PFSK-1 (cell line): ENCODE data around the gene CCR7.

Source experiments
- FOXP2 ChIP-seq: optimal IDR thresholded peaks from 2 replicates; pipeline ENCODE3; 2011; ENCODE audit warnings: borderline replicate concordance, control low read depth, inconsistent platforms; ENCODE audit not compliant: insufficient read depth; ENCODE audit errors: extremely low read length, extremely low read depth
- POLR2AphosphoS5 ChIP-seq: IDR thresholded peaks from 2 replicates; pipeline ENCODE4 v1.6.1; 2012; ENCODE audit warnings: low read depth, mild to moderate bottlenecking, control low read depth, low read length, moderate library complexity
- REST ChIP-seq, 2 experiments: IDR thresholded peaks; 2 replicates each; pipeline versions ENCODE4 v1.6.1 to v1.8.0; 2011 to 2012; ENCODE audit warnings: low read depth in 2 of 2, low read length in 2 of 2, control low read depth in 1 of 2, inconsistent platforms in 1 of 2, mild to moderate bottlenecking in 1 of 2, moderate library complexity in 1 of 2; ENCODE audit not compliant: insufficient read depth in 1 of 2
- SIN3A ChIP-seq: IDR thresholded peaks from 2 replicates; pipeline ENCODE4 v1.6.1; 2012; ENCODE audit warnings: mild to moderate bottlenecking, low read length, moderate library complexity, borderline replicate concordance; ENCODE audit not compliant: insufficient read depth
- TAF1 ChIP-seq: IDR thresholded peaks from 2 replicates; pipeline ENCODE4 v1.6.1; 2012; ENCODE audit warnings: low read length, control low read depth, borderline replicate concordance; ENCODE audit not compliant: insufficient read depth

Gene CCR7

DNA sequence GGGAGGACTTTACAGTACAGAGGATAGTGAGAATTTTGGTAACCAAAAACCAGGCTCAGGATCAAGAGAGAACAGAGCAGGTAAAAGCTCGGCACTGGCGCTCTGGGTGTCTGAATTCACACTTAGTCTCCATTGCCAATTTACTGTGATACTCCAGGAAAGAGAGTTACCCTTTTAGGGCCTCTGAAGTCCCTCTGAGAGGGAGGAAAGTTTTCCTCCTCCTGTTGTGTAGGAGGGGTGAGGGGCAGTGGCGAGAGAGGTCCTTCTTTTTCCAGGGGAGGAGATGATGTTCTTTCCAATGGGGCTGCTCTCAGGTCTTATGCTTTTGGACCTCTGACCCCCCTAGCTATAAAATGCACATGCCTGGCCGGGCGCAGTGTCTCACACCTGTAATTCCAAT, 58.5 kb downstream of the CCR7 start:
- TF ChIP-seq REST (IDR thresholded peaks at IDR 0.05; ENCODE audit: insufficient read depth in 1 of 2, low read depth in 2 of 2, low read length in 2 of 2) (no peak), FOXP2 (no peak), SIN3A (no peak), TAF1 (no peak), POLR2AphosphoS5 (no peak)
